ENCODE data around the gene SIPA1. TPM values are rescaled to one million over a fixed set of nuclear protein-coding genes. Genes with fewer than 3 reads are reported as not detected.

SIPA1 gene
- total RNA-seq: 3.7 TPM

GRCh38 chr11:65637794-65638419 lies at the start of gene SIPA1:
SIPA1 (plus strand) TSS chr11:65638101; CDS start chr11:65640922, 2,821 bp downstream.
- peak; percentile 13 for DNase-seq

GRCh38 chr11:65588199-65589054 lies 49.5 kb upstream of the SIPA1 start:
- no peak for DNase-seq

- no peak for DNase-seq
Observed at GRCh38 chr11:65589444-65590239, 48.3 kb upstream of the SIPA1 start.

- DNase-seq: no peak
Observed at GRCh38 chr11:65590240-65590738, 47.6 kb upstream of the SIPA1 start.

GRCh38 chr11:65591939-65592857 lies 45.7 kb upstream of the SIPA1 start:
- DNase-seq: no peak

- DNase-seq: no peak
Observed at GRCh38 chr11:65592858-65593517, 44.9 kb upstream of the SIPA1 start.

- peak; percentile 63 for DNase-seq
Observed at GRCh38 chr11:65593518-65594414, 44.1 kb upstream of the SIPA1 start.

GRCh38 chr11:65595131-65595530 lies 42.8 kb upstream of the SIPA1 start:
- no peak for DNase-seq

GRCh38 chr11:65595543-65596281 lies 42.2 kb upstream of the SIPA1 start, which contains the start of gene KCNK7:
KCNK7 (minus strand) TSS chr11:65595800; CDS start chr11:65595772, 28 bp downstream.
- DNase-seq: no peak

GRCh38 chr11:65596520-65596919 lies 41.4 kb upstream of the SIPA1 start:
- no peak for DNase-seq

GRCh38 chr11:65598258-65598699 lies 39.6 kb upstream of the SIPA1 start:
- no peak for DNase-seq

GRCh38 chr11:65599216-65599954 lies 38.5 kb upstream of the SIPA1 start:
- DNase-seq: no peak

- DNase-seq: no peak
Observed at GRCh38 chr11:65599955-65600246, 38.0 kb upstream of the SIPA1 start.

- DNase-seq: no peak
Observed at GRCh38 chr11:65604258-65604657, 33.6 kb upstream of the SIPA1 start.

- peak; percentile 94 for DNase-seq
Observed at GRCh38 chr11:65606876-65607613, 30.9 kb upstream of the SIPA1 start.

GRCh38 chr11:65607614-65608426 lies 30.1 kb upstream of the SIPA1 start:
- no peak for DNase-seq

GRCh38 chr11:65609229-65609628 lies 28.7 kb upstream of the SIPA1 start:
- DNase-seq: no peak
